Osteoblast (primary cell): ENCODE results near the gene COL2A1. TPM values are rescaled to one million over a fixed set of nuclear protein-coding genes. Genes with fewer than 3 reads are reported as not detected.
A peak's percentile ranks its signal among the peaks of the same experiment; 100 is the strongest.

Experiments
- DNase-seq: peaks from one replicate; pipeline ENCODE4 v3.0.0; 2011; ENCODE audit warnings: low spot score, mixed read lengths; ENCODE audit not compliant: insufficient read length; ENCODE audit errors: missing footprints
- H2AFZ ChIP-seq: 2 replicates; pipeline ENCODE4 v1.6.0; 2011; ENCODE audit warnings: mild to moderate bottlenecking, low read length
- H3K27ac ChIP-seq: 2 replicates; pipeline ENCODE4 v1.5.1; 2011; ENCODE audit warnings: mild to moderate bottlenecking, low read depth, low read length, moderate library complexity
- H3K27me3 ChIP-seq: 2 replicates; pipeline ENCODE4 v1.6.0; 2012; ENCODE audit warnings: mild to moderate bottlenecking, control low read depth, inconsistent platforms, low read length, moderate library complexity; ENCODE audit not compliant: insufficient read depth
- H3K36me3 ChIP-seq: 2 replicates; pipeline ENCODE4 v1.5.1; 2011; ENCODE audit warnings: mild to moderate bottlenecking, low read length, control low read depth, moderate library complexity; ENCODE audit not compliant: insufficient read depth
- H3K4me1 ChIP-seq: 2 replicates; pipeline ENCODE4 v1.5.1; 2011; ENCODE audit warnings: mild to moderate bottlenecking, low read length, control low read depth, moderate library complexity; ENCODE audit not compliant: insufficient read depth
- H3K4me2 ChIP-seq: 2 replicates; pipeline ENCODE4 v1.6.0; 2011; ENCODE audit warnings: mild to moderate bottlenecking, low read length; ENCODE audit not compliant: insufficient read depth
- H3K4me3 ChIP-seq: fragments of 200-600 bp; sonication (generic); 3 replicates; pipeline ENCODE4 v1.5.1; 2012; ENCODE audit warnings: mild to moderate bottlenecking, low read length, inconsistent platforms; ENCODE audit not compliant: insufficient read depth
- H3K79me2 ChIP-seq: 2 replicates; pipeline ENCODE4 v1.6.0; 2012; ENCODE audit warnings: mild to moderate bottlenecking, low read length, control low read depth, inconsistent platforms; ENCODE audit not compliant: insufficient read depth
- H3K9me3 ChIP-seq: 2 replicates; pipeline ENCODE4 v1.5.1; 2011; ENCODE audit warnings: low read depth, low read length, control low read depth
- H4K20me1 ChIP-seq: 2 replicates; pipeline ENCODE4 v1.6.0; 2012; ENCODE audit warnings: mild to moderate bottlenecking, low read length, control low read depth; ENCODE audit not compliant: insufficient read depth
- CTCF ChIP-seq: IDR thresholded peaks from 2 replicates; pipeline ENCODE4 v1.5.1; 2011; ENCODE audit warnings: mild to moderate bottlenecking, low read depth, low read length, moderate library complexity; ENCODE audit errors: extremely low read depth
- total RNA-seq: library from RNA; depleted of rRNA; stranded (reverse); fragments of >200 nt; gene quantifications from 2 replicates; pipeline ENCODE4 v1.2.3, GENCODE V29; 2012

The COL2A1 gene
- total RNA-seq, 1 donor, result under 0.01 TPM

DNA sequence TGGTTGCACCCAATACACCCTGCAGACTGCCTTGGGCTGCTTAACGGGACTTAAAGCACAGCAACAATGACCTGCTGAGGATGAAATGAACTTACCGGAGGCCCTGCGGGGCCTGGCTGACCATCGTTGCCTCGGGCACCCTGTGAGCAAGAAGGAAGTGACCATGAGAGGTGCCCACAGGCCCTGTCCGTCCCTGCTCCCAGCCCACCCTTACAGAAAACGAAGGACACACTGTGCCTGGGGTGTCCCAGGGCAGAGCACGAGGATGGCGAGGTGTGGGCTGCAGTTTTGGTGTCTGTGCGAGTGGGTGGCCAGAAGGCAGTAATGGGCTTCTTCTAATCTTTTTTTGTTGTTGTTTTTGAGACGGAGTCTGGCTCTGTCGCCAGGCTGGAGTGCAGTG lies 14.6 kb downstream of the COL2A1 start:
- H3K4me2 ChIP-seq, result no peak overlapping the region
- no peaks in the 10 kb centered on the region for H3K79me2 ChIP-seq
- no peak overlapping the region for H2AFZ ChIP-seq
- H3K9me3 ChIP-seq, result no peaks in the 10 kb centered on the region
- DNase-seq, result no peak
- no peaks in the 10 kb centered on the region for H4K20me1 ChIP-seq
- H3K27me3 ChIP-seq, result peaks cover 26% of the 10 kb centered on the region
- H3K27ac ChIP-seq, result no peak overlapping the region
- H3K4me1 ChIP-seq, result no peaks in the 10 kb centered on the region
- no peaks in the 10 kb centered on the region for H3K36me3 ChIP-seq
- no peak overlapping the region for H3K4me3 ChIP-seq
- TF ChIP-seq CTCF, result no peak

DNA sequence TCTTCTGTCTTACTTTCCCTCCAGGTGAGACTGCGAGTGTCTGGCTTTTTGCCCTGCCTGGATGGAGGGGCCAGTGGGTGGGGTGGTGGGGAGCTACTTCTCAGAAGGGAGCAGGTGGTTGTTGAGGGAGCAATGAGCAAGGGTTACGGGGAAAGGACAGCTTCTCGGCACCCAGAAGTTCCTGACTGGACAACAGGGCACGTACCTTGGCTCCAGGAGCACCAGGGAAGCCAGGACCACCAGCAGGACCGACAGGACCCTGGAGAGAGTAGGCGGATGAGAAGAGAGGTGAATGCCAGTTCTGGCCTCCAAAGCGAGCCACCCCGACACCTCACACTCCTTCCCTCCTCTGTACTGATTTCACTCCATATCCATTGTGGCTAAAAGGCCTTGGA lies 15.3 kb downstream of the COL2A1 start:
- peaks cover 20% of the 10 kb centered on the region for H3K27me3 ChIP-seq
- H3K27ac ChIP-seq, result no peak overlapping the region
- DNase-seq, result peak; percentile 51
- H3K79me2 ChIP-seq, result no peaks in the 10 kb centered on the region
- H2AFZ ChIP-seq, result no peak overlapping the region
- H3K4me3 ChIP-seq, result no peak overlapping the region
- no peak overlapping the region for H3K4me2 ChIP-seq
- no peaks in the 10 kb centered on the region for H3K4me1 ChIP-seq
- no peak for TF ChIP-seq CTCF
- H4K20me1 ChIP-seq, result no peaks in the 10 kb centered on the region
- no peaks in the 10 kb centered on the region for H3K36me3 ChIP-seq
- no peaks in the 10 kb centered on the region for H3K9me3 ChIP-seq

DNA sequence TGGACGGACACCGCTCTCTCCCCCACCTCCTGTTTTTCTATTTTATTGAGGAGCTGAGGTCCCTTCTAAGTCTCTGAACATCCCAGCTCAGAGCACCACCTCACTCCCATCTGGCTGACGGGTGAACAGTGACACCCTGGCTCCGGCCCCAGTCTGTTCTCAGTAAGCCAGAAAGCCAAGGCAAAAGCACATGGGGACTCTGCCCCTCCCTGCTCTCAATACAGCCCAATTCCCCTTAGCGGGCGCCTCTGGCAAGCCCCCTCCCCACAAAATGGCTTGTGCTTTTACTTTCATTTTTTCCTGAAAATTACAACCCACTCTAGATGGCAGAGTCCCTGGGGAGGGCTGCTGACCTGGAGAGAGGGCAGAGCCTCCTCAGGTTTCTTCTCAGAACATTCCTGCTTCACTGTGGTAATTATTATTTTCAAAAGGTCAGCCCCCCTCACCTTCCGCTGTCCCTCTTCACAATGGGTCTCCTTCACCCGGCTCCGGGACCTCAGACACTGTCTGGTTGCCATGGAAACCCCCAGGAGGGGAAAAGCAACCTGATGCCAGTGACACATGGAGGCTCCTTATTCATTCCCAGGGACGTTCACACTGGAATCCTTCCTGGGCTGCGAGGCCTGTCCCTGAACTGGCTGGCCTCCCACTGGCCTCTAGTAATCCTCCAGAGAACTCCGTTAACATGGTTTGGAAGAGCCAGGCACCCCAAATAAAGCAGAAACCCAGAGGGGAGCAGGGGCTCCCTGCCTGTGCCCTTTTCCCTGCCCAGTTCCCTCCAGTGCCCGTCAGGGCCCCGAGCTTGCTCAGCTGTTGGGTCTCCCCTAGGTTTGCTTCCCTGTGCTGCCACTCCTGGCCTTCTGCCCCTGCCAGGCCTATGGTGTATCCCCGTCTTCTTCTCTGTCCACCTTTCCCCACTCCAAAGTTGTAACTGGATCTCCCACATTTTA lies 15.9 kb downstream of the COL2A1 start:
- no peak overlapping the region for H3K27ac ChIP-seq
- H3K9me3 ChIP-seq, result no peaks in the 10 kb centered on the region
- H3K4me3 ChIP-seq, result no peak overlapping the region
- H3K36me3 ChIP-seq, result no peaks in the 10 kb centered on the region
- H4K20me1 ChIP-seq, result no peaks in the 10 kb centered on the region
- peak; percentile 23 for DNase-seq
- no peaks in the 10 kb centered on the region for H3K79me2 ChIP-seq
- no peaks in the 10 kb centered on the region for H3K4me1 ChIP-seq
- peaks cover 18% of the 10 kb centered on the region for H3K27me3 ChIP-seq
- H3K4me2 ChIP-seq, result no peak overlapping the region
- TF ChIP-seq CTCF, result no peak
- H2AFZ ChIP-seq, result no peak overlapping the region

DNA sequence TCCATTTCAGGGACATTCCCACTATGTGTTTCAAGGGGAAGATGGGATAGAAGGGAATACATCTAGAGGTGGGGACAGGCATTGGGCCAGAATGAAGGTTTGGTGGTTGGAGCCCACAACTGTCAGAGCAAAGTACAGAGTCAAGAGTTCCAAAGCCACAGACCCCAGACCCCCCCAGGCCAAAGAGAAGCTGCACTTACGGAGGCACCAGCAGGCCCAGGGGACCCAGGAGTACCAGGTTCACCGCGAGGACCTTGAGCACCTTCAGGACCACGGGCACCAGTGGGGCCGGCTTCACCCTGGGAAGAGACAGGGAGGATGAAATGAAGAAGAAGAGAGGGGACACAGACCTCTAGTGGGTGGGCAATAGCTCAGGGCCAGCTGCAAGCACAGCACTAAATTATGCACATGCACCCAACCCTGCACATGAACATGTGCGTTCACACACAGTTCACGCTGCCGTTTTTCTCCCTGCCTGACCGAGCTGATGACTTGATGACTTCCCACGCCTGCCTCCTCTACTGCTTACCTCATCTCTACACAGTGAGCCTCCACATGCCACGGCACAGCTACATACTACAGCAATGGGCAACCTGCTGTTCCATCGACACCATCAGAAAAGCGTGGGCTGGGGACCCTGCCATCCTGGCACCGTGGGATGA lies 16.7 kb downstream of the COL2A1 start:
- no peak for TF ChIP-seq CTCF
- Histone ChIP-seq H3K36me3 (no peaks in the 10 kb centered on the region), H3K79me2 (no peaks in the 10 kb centered on the region), H3K27me3 (peaks cover 16% of the 10 kb centered on the region), H3K9me3 (no peaks in the 10 kb centered on the region), H3K27ac (no peak overlapping the region), H3K4me1 (no peaks in the 10 kb centered on the region), H2AFZ (no peak overlapping the region), H3K4me2 (no peak overlapping the region), H3K4me3 (no peak overlapping the region), H4K20me1 (no peaks in the 10 kb centered on the region)
- DNase-seq, result peak; percentile 80
